H9 (cell line): ENCODE measurements around the gene SEC22C. TPM values are rescaled to one million over a fixed set of nuclear protein-coding genes. Genes with fewer than 3 reads are reported as not detected.

ENCODE experiments used
- DNase-seq: peaks from one replicate; pipeline ENCODE4 v3.0.0-alpha.2; 2017
- H2AFZ ChIP-seq: one replicate; pipeline ENCODE4 v1.6.1; 2013; ENCODE audit warnings: mild to moderate bottlenecking, low read length, control low read depth, moderate library complexity
- H2AK5ac ChIP-seq: 2 replicates; pipeline ENCODE4 v1.6.1; 2013; ENCODE audit warnings: low read length, control low read depth, mixed read lengths; ENCODE audit not compliant: insufficient read length
- H2BK120ac ChIP-seq: one replicate; pipeline ENCODE4 v1.6.1; 2013; ENCODE audit warnings: low read depth, mild to moderate bottlenecking, low read length, control low read depth, inconsistent platforms; ENCODE audit not compliant: poor library complexity, severe bottlenecking
- H2BK12ac ChIP-seq: 2 replicates; pipeline ENCODE4 v1.6.1; 2013; ENCODE audit warnings: low read length, control low read depth, mixed read lengths, low read depth; ENCODE audit not compliant: insufficient read length
- H2BK15ac ChIP-seq: 2 replicates; pipeline ENCODE4 v1.6.1; 2013; ENCODE audit warnings: low read depth, low read length, control low read depth
- H2BK20ac ChIP-seq: one replicate; pipeline ENCODE4 v1.6.1; 2013; ENCODE audit warnings: low read depth, mild to moderate bottlenecking, low read length, control low read depth, inconsistent platforms; ENCODE audit not compliant: poor library complexity, severe bottlenecking
- H2BK5ac ChIP-seq: 2 replicates; pipeline ENCODE4 v1.6.1; 2013; ENCODE audit warnings: low read length, control low read depth, mixed read lengths; ENCODE audit not compliant: insufficient read length
- H3K14ac ChIP-seq: 2 replicates; pipeline ENCODE4 v1.6.1; 2013; ENCODE audit warnings: low read length, control low read depth; ENCODE audit not compliant: insufficient read depth
- H3K18ac ChIP-seq: 2 replicates; pipeline ENCODE4 v1.6.1; 2013; ENCODE audit warnings: low read depth, mild to moderate bottlenecking, mixed read lengths, low read length, control low read depth; ENCODE audit not compliant: insufficient read length
- H3K23ac ChIP-seq: 2 replicates; pipeline ENCODE4 v1.6.1; 2013; ENCODE audit warnings: low read length, control low read depth, mixed read lengths, low read depth; ENCODE audit not compliant: insufficient read length
- H3K23me2 ChIP-seq: 2 replicates; pipeline ENCODE4 v1.6.1; 2013; ENCODE audit warnings: low read depth, mild to moderate bottlenecking, mixed read lengths, low read length, control low read depth; ENCODE audit not compliant: insufficient read length, poor library complexity, severe bottlenecking
- H3K27ac ChIP-seq: 2 replicates; pipeline ENCODE4 v1.5.1; 2013; ENCODE audit warnings: low read length, control low read depth, mixed read lengths, low read depth; ENCODE audit not compliant: insufficient read length
- H3K27me3 ChIP-seq: 2 replicates; pipeline ENCODE4 v1.6.1; 2013; ENCODE audit warnings: low read length, control low read depth, inconsistent platforms; ENCODE audit not compliant: insufficient read depth
- H3K4ac ChIP-seq: 2 replicates; pipeline ENCODE4 v1.6.1; 2013; ENCODE audit warnings: low read depth, mild to moderate bottlenecking, control low read depth, inconsistent platforms, low read length, moderate library complexity
- H3K4me1 ChIP-seq: 2 replicates; pipeline ENCODE4 v1.6.1; 2013; ENCODE audit warnings: low read length, control low read depth, inconsistent platforms; ENCODE audit not compliant: insufficient read depth
- H3K4me2 ChIP-seq: 2 replicates; pipeline ENCODE4 v1.6.1; 2013; ENCODE audit warnings: low read length, control low read depth, mixed read lengths; ENCODE audit not compliant: insufficient read length, insufficient read depth
- H3K56ac ChIP-seq: 2 replicates; pipeline ENCODE4 v1.6.1; 2013; ENCODE audit warnings: low read depth, mild to moderate bottlenecking, mixed read lengths, low read length, control low read depth; ENCODE audit not compliant: insufficient read length
- H3K79me1 ChIP-seq: 2 replicates; pipeline ENCODE4 v1.6.1; 2013; ENCODE audit warnings: low read depth, mild to moderate bottlenecking, moderate library complexity, low read length, control low read depth, inconsistent platforms; ENCODE audit not compliant: insufficient read depth, poor library complexity, severe bottlenecking
- H3K79me2 ChIP-seq: 2 replicates; pipeline ENCODE4 v1.6.1; 2013; ENCODE audit warnings: low read length, control low read depth, inconsistent platforms; ENCODE audit not compliant: insufficient read depth
- H3K9ac ChIP-seq: 2 replicates; pipeline ENCODE4 v1.6.1; 2013; ENCODE audit warnings: low read length, control low read depth, mixed read lengths; ENCODE audit not compliant: insufficient read length; ENCODE audit errors: extremely low read depth
- H3K9me3 ChIP-seq: one replicate; pipeline ENCODE4 v1.6.1; 2013; ENCODE audit warnings: low read depth, low read length, inconsistent platforms; ENCODE audit not compliant: control insufficient read depth
- H3T11ph ChIP-seq: one replicate; pipeline ENCODE4 v1.6.1; 2013; ENCODE audit warnings: mild to moderate bottlenecking, low read length, control low read depth, inconsistent platforms
- H4K20me1 ChIP-seq: one replicate; pipeline ENCODE4 v1.6.1; 2013; ENCODE audit not compliant: control insufficient read depth, insufficient read length, insufficient read depth
- H4K5ac ChIP-seq: 2 replicates; pipeline ENCODE4 v1.6.1; 2013; ENCODE audit warnings: low read depth, mild to moderate bottlenecking, mixed read lengths, low read length, control low read depth; ENCODE audit not compliant: insufficient read length
- H4K8ac ChIP-seq: replicated peaks from 2 replicates; pipeline ENCODE4 v1.6.1; 2013; ENCODE audit warnings: low read length, control low read depth, mixed read lengths, low read depth; ENCODE audit not compliant: insufficient read length
- H4K91ac ChIP-seq: 2 replicates; pipeline ENCODE4 v1.6.1; 2013; ENCODE audit warnings: low read depth, mild to moderate bottlenecking, moderate library complexity, mixed read lengths, low read length, control low read depth; ENCODE audit not compliant: insufficient read length
- H3K27ac Mint-ChIP-seq, 3 experiments: 2 replicates in 2 of 3; 3 replicates in 1 of 3; pipeline ENCODE4 v1.8.0; 2020 to 2021; ENCODE audit warnings: mixed read lengths in 3 of 3, mild to moderate bottlenecking in 1 of 3, moderate library complexity in 1 of 3
- H3K27me3 Mint-ChIP-seq: 2 replicates; pipeline ENCODE4 v1.8.0; 2021; ENCODE audit warnings: low read depth, mild to moderate bottlenecking, moderate library complexity, mixed read lengths
- H3K36me3 Mint-ChIP-seq, 3 experiments: 2 replicates in 2 of 3; 3 replicates in 1 of 3; pipeline ENCODE4 v1.8.0; 2020 to 2021; ENCODE audit warnings: low read depth in 3 of 3, mixed read lengths in 3 of 3; ENCODE audit not compliant: insufficient read depth in 1 of 3
- H3K4me1 Mint-ChIP-seq, 2 experiments: 2 replicates each; pipeline ENCODE4 v1.8.0; 2020; ENCODE audit warnings: mixed read lengths in 2 of 2
- H3K4me3 Mint-ChIP-seq, 2 experiments: 2 replicates in 1 of 2; 3 replicates in 1 of 2; pipeline ENCODE4 v1.8.0; 2020 to 2021; ENCODE audit warnings: mild to moderate bottlenecking in 2 of 2, mixed read lengths in 2 of 2, moderate library complexity in 1 of 2
- H3K9me3 Mint-ChIP-seq, 2 experiments: 2 replicates in 1 of 2; 3 replicates in 1 of 2; pipeline ENCODE4 v1.8.0; 2020; ENCODE audit warnings: mild to moderate bottlenecking in 2 of 2, mixed read lengths in 2 of 2, moderate library complexity in 1 of 2
- CTCF ChIP-seq: fragments of 200-600 bp; sonication (generic); conservative IDR thresholded peaks from 3 replicates; pipeline ENCODE4 v1.8.0; 2021; ENCODE audit warnings: antibody characterized with exemption, mild to moderate bottlenecking
- WGBS: extraction: QIAGEN DNeasy Blood & Tissue Kit; methylation state at CpG from one replicate; pipeline ENCODE4 v1.1.7; 2013; ENCODE audit warnings: missing lambda C conversion rate, low lambda C conversion rate, mixed read lengths; ENCODE audit not compliant: insufficient read length; ENCODE audit errors: extremely low coverage; 5-methylcytosine and 5-hydroxymethylcytosine counted together
- total RNA-seq: library from RNA; stranded (reverse); gene quantifications from 2 replicates; pipeline ENCODE4 v1.2.1, GENCODE V29; 2021

SEC22C gene
- total RNA-seq, 1 experiment from 2014 or later, result 28.2 TPM

- WGBS, result no CpG with 5 or more reads among the region's 12 CpGs
- Histone ChIP-seq H3K4me2 (no peak overlapping the region), H2AFZ (no peak overlapping the region)
Measured at GRCh38 chr3:42515391-42515916, 66.3 kb downstream of the SEC22C start.

More at GRCh38 chr3:42515391-42515916, 66.3 kb downstream of the SEC22C start:
- Mint-ChIP-seq H3K36me3 (peaks cover 0 to 2% (median 0%) of the 10 kb centered on the region in 3 experiments; a peak in 1 of 7 replicates), H3K4me3 (no peak overlapping the region), H3K27ac (no peak overlapping the region), H3K9me3 (no peaks in the 10 kb centered on the region), H3K27me3 (peaks cover 7% of the 10 kb centered on the region; the same call in 1 of the 2 replicates), H3K4me1 (no peaks in the 10 kb centered on the region)
- Histone ChIP-seq H4K8ac (no peak overlapping the region), H3K79me2 (no peaks in the 10 kb centered on the region), H2BK15ac (no peak overlapping the region), H2BK12ac (no peak overlapping the region), H3K27ac (no peak overlapping the region), H2BK5ac (no peak overlapping the region), H3K14ac (no peak overlapping the region), H4K5ac (no peak overlapping the region), H3K79me1 (no peaks in the 10 kb centered on the region), H4K91ac (no peak overlapping the region), H3K4ac (no peak overlapping the region), H2BK120ac (no peak overlapping the region), H3K18ac (no peak overlapping the region), H3K23ac (no peak overlapping the region), H3K56ac (no peak overlapping the region), H3K27me3 (no peaks in the 10 kb centered on the region), H2BK20ac (no peak overlapping the region), H3K4me1 (no peaks in the 10 kb centered on the region), H3K9me3 (no peaks in the 10 kb centered on the region), H3K23me2 (no peaks in the 10 kb centered on the region), H4K20me1 (no peaks in the 10 kb centered on the region), H3K9ac (no peak overlapping the region), H3T11ph (no peak overlapping the region), H2AK5ac (no peak overlapping the region)
- no peak for DNase-seq
- TF ChIP-seq CTCF, result no peak
